ENCODE measurements around the gene PCNT. TPM values are rescaled to one million over a fixed set of nuclear protein-coding genes. Genes with fewer than 3 reads are reported as not detected.
"Not testable (repeated sequence)": the region's sequence is repeated elsewhere in the genome, so short reads cannot be mapped to it uniquely, and the experiment has no call there.

Gene PCNT
- total and polyA plus RNA-seq, 7 experiments from 2014 or later, result 13.7 to 68.2 (median 54.3) TPM

DNA sequence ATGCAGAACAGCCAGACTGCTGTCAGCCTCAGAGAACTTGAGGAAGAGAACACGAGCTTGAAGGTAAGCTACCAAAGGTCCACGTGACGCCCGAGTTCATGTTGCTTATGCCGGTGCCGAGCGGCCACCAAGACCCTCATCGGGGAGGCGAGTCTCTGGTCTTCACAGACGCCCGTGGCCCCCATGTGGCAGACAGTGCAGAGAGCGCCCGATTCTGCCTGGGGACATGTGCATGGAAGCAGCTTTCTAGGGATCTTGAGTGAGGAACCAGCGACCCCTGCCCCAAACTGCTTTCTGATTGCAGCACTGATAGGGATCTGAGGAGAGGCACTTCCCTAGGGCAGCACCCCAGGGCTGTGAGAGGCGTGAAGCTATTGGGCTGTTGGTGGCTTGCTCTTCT lies 78.5 kb downstream of the PCNT start:
- Histone ChIP-seq H3K27me3 (ENCODE audit: control insufficient read depth in 2 of 2, insufficient read depth in 2 of 2, low read length in 2 of 2) (no peaks in the 10 kb centered on the region), H3K27ac (ENCODE audit: low read depth, low read length) (no peak overlapping the region), H3K4me1 (ENCODE audit: control insufficient read depth in 2 of 2, insufficient read depth in 2 of 2, low read length in 2 of 2) (no peaks in the 10 kb centered on the region), H3K36me3 (ENCODE audit: control insufficient read depth in 2 of 3, insufficient read depth in 3 of 3, low read length in 3 of 3) (peaks cover 0 to 44% (median 0%) of the 10 kb centered on the region in 3 experiments), H3K9me3 (ENCODE audit: control insufficient read depth in 2 of 3, low read length in 3 of 3) (no peaks in the 10 kb centered on the region), H3K4me3 (ENCODE audit: low read length) (no peak overlapping the region)
- H3K4me1 Mint-ChIP-seq, result peaks cover 0 to 8% (median 0%) of the 10 kb centered on the region in 7 donors
- ChIA-PET CTCF (no interaction called here), POLR2A (no interaction called here)
- intact Hi-C loops (cut with micrococcal nuclease), result no loop called here
- no peaks in the 10 kb centered on the region for H3K27me3 Mint-ChIP-seq
- peaks cover 12 to 42% (median 18%) of the 10 kb centered on the region in 5 donors for H3K36me3 Mint-ChIP-seq
- H3K27ac Mint-ChIP-seq, result no peak overlapping the region
- H3K4me3 Mint-ChIP-seq, result no peak overlapping the region
- DNase-seq (no peak), ATAC-seq (no peak)
- no peaks in the 10 kb centered on the region for H3K9me3 Mint-ChIP-seq

GRCh38 chr21:46403234-46403811 lies 79.4 kb downstream of the PCNT start:
- POLR2A ChIA-PET; H3K9me3 ChIP-seq (ENCODE audit: control insufficient read depth in 2 of 3, low read length in 3 of 3); H3K4me3 Mint-ChIP-seq; H3K9me3 Mint-ChIP-seq; CTCF ChIA-PET; H3K4me3 ChIP-seq (ENCODE audit: low read length); ATAC-seq; H3K4me1 Mint-ChIP-seq; H3K27me3 ChIP-seq (ENCODE audit: control insufficient read depth in 2 of 2, insufficient read depth in 2 of 2, low read length in 2 of 2); DNase-seq; H3K27me3 Mint-ChIP-seq; intact Hi-C loops (cut with micrococcal nuclease); H3K27ac ChIP-seq (ENCODE audit: low read depth, low read length); H3K4me1 ChIP-seq (ENCODE audit: control insufficient read depth in 2 of 2, insufficient read depth in 2 of 2, low read length in 2 of 2): not testable (repeated sequence)
- Mint-ChIP-seq H3K27ac (peak overlapping the region in 2 of 9 donors; percentile 65 to 66), H3K36me3 (peaks cover 15 to 45% (median 18%) of the 10 kb centered on the region in 5 donors)
- peaks cover 0 to 35% (median 0%) of the 10 kb centered on the region in 3 experiments for H3K36me3 ChIP-seq (ENCODE audit: control insufficient read depth in 2 of 3, insufficient read depth in 3 of 3, low read length in 3 of 3)

DNA sequence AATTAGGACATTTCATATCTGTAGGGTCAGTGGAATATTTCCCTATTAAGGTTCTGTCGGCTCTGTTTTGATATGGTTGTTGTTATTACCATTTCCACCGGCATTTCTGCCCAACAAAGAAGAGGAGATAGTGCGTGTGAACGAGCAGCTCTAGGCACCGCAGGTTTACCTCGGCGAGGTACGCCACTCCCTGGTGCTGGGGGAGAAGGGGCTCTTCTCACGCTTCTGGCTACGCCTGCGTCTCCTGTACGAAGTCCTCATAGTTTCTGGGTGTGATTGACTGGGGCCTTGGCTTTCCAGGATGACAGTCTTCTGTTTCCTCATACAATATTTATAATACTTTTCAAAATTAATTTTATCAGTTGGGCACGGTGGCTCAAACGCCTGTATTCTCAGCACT lies 80.3 kb downstream of the PCNT start:
- Mint-ChIP-seq H3K4me3 (no peak overlapping the region), H3K27me3 (no peaks in the 10 kb centered on the region), H3K4me1 (peaks cover 0 to 8% (median 0%) of the 10 kb centered on the region in 7 donors), H3K9me3 (no peaks in the 10 kb centered on the region), H3K27ac (no peak overlapping the region), H3K36me3 (peaks cover 12 to 38% (median 15%) of the 10 kb centered on the region in 5 donors)
- Histone ChIP-seq H3K27ac (ENCODE audit: low read depth, low read length) (no peak overlapping the region), H3K27me3 (ENCODE audit: control insufficient read depth in 2 of 2, insufficient read depth in 2 of 2, low read length in 2 of 2) (no peaks in the 10 kb centered on the region), H3K36me3 (ENCODE audit: control insufficient read depth in 2 of 3, insufficient read depth in 3 of 3, low read length in 3 of 3) (peaks cover 0 to 30% (median 0%) of the 10 kb centered on the region in 3 experiments), H3K4me3 (ENCODE audit: low read length) (no peak overlapping the region), H3K4me1 (ENCODE audit: control insufficient read depth in 2 of 2, insufficient read depth in 2 of 2, low read length in 2 of 2) (no peaks in the 10 kb centered on the region), H3K9me3 (ENCODE audit: control insufficient read depth in 2 of 3, low read length in 3 of 3) (no peaks in the 10 kb centered on the region)
- DNase-seq, result no peak
- ChIA-PET CTCF (no interaction called here), POLR2A (no interaction called here)
- intact Hi-C loops (cut with micrococcal nuclease), result no loop called here
- no peak for ATAC-seq

DNA sequence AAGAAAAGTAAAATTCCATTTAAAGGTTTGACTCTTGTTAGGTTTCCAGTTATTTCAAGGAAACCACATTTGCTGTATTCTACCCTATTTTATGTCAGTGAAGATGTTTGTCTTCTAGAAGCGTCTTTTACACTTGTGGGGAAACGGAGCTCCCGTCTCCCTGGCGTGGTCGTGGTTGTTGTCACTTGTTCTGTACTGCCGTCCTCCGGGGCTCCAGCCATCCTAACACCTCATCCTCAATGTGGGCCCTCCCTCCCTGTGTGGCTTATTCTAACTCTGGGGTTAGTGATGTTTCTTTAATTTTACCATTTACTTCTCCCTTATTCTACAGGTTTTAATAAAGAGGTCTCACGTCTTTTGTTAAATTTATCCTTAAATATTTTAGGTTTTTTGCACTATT lies 82.0 kb downstream of the PCNT start:
- H3K36me3 ChIP-seq (ENCODE audit: control insufficient read depth in 2 of 3, insufficient read depth in 3 of 3, low read length in 3 of 3), result peaks cover 0 to 23% (median 0%) of the 10 kb centered on the region in 3 experiments

DNA sequence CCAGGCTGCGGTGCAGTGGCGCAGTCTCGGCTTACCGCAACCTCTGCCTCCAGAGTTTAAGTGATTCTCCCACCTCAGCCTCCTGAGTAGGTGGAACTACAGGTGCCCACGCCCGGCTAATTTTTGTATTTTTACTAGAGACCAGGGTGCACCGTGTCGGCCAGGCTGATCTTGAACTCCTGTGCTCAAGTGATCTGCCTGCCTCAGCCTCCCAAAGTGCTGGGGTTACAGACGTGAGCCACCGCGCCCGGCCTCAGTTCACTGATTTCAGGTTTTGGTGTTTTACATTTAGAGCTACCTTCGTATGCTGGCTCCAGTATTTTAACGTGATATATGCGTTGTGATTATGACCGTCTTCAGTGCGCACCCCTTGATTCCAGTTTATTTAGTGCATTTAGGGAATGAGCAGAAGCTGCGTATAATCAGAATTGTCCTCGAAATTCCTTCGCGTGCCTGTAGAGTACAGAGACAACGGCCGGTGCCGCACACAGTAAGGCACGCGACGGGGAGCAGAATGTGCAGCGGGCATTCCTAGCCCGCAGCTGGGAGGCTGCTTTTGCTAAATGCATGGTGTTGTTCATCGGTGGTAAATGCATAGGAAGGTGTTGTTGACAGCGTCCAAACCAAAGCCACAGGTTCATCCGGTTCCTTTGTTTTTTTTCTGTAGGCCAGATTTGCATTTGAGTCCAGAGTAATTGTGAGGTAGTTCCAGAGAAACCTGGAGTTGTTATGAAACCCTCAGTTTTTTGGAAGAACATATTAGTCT lies 85.9 kb downstream of the PCNT start:
- Histone ChIP-seq H3K9me3 (ENCODE audit: control insufficient read depth in 2 of 3, low read length in 3 of 3) (no peaks in the 10 kb centered on the region), H3K36me3 (ENCODE audit: control insufficient read depth in 2 of 3, insufficient read depth in 3 of 3, low read length in 3 of 3) (peaks cover 0 to 27% (median 0%) of the 10 kb centered on the region in 3 experiments), H3K4me3 (ENCODE audit: low read length) (no peak overlapping the region), H3K4me1 (ENCODE audit: control insufficient read depth in 2 of 2, insufficient read depth in 2 of 2, low read length in 2 of 2) (no peaks in the 10 kb centered on the region), H3K27me3 (ENCODE audit: control insufficient read depth in 2 of 2, insufficient read depth in 2 of 2, low read length in 2 of 2) (no peaks in the 10 kb centered on the region), H3K27ac (ENCODE audit: low read depth, low read length) (no peak overlapping the region)
- H3K9me3 Mint-ChIP-seq, result no peaks in the 10 kb centered on the region
- H3K27ac Mint-ChIP-seq, result no peak overlapping the region
- H3K4me1 Mint-ChIP-seq, result peaks cover 0 to 8% (median 0%) of the 10 kb centered on the region in 7 donors
- ATAC-seq (no peak), DNase-seq (no peak)
- no peaks in the 10 kb centered on the region for H3K27me3 Mint-ChIP-seq
- POLR2A ChIA-PET, result no interaction called here
- CTCF ChIA-PET, result no interaction called here
- H3K36me3 Mint-ChIP-seq, result peaks cover 0 to 26% (median 4%) of the 10 kb centered on the region in 5 donors
- intact Hi-C loops (cut with micrococcal nuclease), result no loop called here
- H3K4me3 Mint-ChIP-seq, result no peak overlapping the region

More for the DNA sequence above, 82.0 kb downstream of the PCNT start:
- no peak for ATAC-seq
- CTCF ChIA-PET, result interaction anchor here (0.6 kb wide), 1 partner anchor 69 kb away, joined by 4 read pairs; no protein-coding TSS in a partner anchor
- intact Hi-C loops (cut with micrococcal nuclease), result no loop called here
- Mint-ChIP-seq H3K27ac (peak overlapping the region in 2 of 9 donors; percentile 33 to 46), H3K27me3 (no peaks in the 10 kb centered on the region), H3K36me3 (peaks cover 7 to 40% (median 11%) of the 10 kb centered on the region in 5 donors), H3K4me1 (peaks cover 0 to 10% (median 0%) of the 10 kb centered on the region in 7 donors), H3K4me3 (no peak overlapping the region), H3K9me3 (no peaks in the 10 kb centered on the region)
- DNase-seq, result no peak
- POLR2A ChIA-PET, result no interaction called here
- Histone ChIP-seq H3K9me3 (ENCODE audit: control insufficient read depth in 2 of 3, low read length in 3 of 3) (no peaks in the 10 kb centered on the region), H3K4me3 (ENCODE audit: low read length) (no peak overlapping the region), H3K27me3 (ENCODE audit: control insufficient read depth in 2 of 2, insufficient read depth in 2 of 2, low read length in 2 of 2) (no peaks in the 10 kb centered on the region), H3K4me1 (ENCODE audit: control insufficient read depth in 2 of 2, insufficient read depth in 2 of 2, low read length in 2 of 2) (no peaks in the 10 kb centered on the region), H3K27ac (ENCODE audit: low read depth, low read length) (no peak overlapping the region)

- H3K9me3 ChIP-seq (ENCODE audit: control insufficient read depth in 2 of 3, low read length in 3 of 3), result no peaks in the 10 kb centered on the region
- H3K4me3 Mint-ChIP-seq, result no peak overlapping the region
- peak overlapping the region in 1 of 9 donors; percentile 41 for H3K27ac Mint-ChIP-seq
- no peaks in the 10 kb centered on the region for H3K4me1 ChIP-seq (ENCODE audit: control insufficient read depth in 2 of 2, insufficient read depth in 2 of 2, low read length in 2 of 2)
- H3K27me3 ChIP-seq (ENCODE audit: control insufficient read depth in 2 of 2, insufficient read depth in 2 of 2, low read length in 2 of 2), result no peaks in the 10 kb centered on the region
- ChIA-PET POLR2A (no interaction called here), CTCF (no interaction called here)
- ATAC-seq, result no peak
- intact Hi-C loops (cut with micrococcal nuclease), result no loop called here
- no peak overlapping the region for H3K4me3 ChIP-seq (ENCODE audit: low read length)
- DNase-seq, result no peak
- peaks cover under 1 to 27% (median 4%) of the 10 kb centered on the region in 5 donors for H3K36me3 Mint-ChIP-seq
- no peaks in the 10 kb centered on the region for H3K9me3 Mint-ChIP-seq
- no peaks in the 10 kb centered on the region for H3K27me3 Mint-ChIP-seq
- peaks cover 0 to 8% (median 2%) of the 10 kb centered on the region in 7 donors for H3K4me1 Mint-ChIP-seq
- no peak overlapping the region for H3K27ac ChIP-seq (ENCODE audit: low read depth, low read length)
- H3K36me3 ChIP-seq (ENCODE audit: control insufficient read depth in 2 of 3, insufficient read depth in 3 of 3, low read length in 3 of 3), result peaks cover 0 to 29% (median 0%) of the 10 kb centered on the region in 3 experiments
These were observed 86.6 kb downstream of the PCNT start for GRCh38 chr21:46410516-46410915.

Data from naive thymus-derived CD4-positive, alpha-beta T cell (primary cell).